HG02884 (cell line): ENCODE measurements around the gene CNTFR.

Experiments
- ATAC-seq: cut with Tn5 transposase; IDR thresholded peaks from one replicate; pipeline ENCODE4 v1.9.1; 2021; ENCODE audit warnings: mild to moderate bottlenecking, moderate library complexity; ENCODE audit not compliant: unreplicated experiment

CNTFR gene

GRCh38 chr9:34556949-34557348 is 32.6 kb downstream of the CNTFR start:
- ATAC-seq = no peak

- no peak for ATAC-seq
Measured at GRCh38 chr9:34555936-34556525, 33.5 kb downstream of the CNTFR start.

DNA sequence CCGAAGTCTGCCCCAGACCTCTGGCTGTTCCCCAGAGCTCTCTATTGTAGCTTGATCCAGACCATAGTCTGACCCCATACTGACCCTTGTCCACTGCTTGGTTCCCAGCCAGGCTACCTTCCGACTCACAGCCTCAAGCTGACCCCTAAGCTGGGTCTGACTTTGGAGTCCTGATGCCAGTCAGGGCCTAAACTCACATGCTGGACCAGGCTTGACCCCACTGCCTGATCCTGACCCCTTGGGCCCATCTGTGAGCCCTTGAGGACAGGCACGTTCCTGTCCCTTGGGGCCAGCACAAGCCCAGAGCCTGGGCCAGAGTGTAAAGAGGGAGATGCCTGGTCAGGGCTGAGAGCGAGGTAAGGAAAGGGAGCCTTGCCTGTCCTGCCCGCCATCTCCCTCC is 34.0 kb downstream of the CNTFR start:
- ATAC-seq = no peak

- ATAC-seq = no peak
Measured at GRCh38 chr9:34555002-34555348, 34.5 kb downstream of the CNTFR start.

GRCh38 chr9:34554211-34555001 is 35.1 kb downstream of the CNTFR start:
- no peak for ATAC-seq

DNA sequence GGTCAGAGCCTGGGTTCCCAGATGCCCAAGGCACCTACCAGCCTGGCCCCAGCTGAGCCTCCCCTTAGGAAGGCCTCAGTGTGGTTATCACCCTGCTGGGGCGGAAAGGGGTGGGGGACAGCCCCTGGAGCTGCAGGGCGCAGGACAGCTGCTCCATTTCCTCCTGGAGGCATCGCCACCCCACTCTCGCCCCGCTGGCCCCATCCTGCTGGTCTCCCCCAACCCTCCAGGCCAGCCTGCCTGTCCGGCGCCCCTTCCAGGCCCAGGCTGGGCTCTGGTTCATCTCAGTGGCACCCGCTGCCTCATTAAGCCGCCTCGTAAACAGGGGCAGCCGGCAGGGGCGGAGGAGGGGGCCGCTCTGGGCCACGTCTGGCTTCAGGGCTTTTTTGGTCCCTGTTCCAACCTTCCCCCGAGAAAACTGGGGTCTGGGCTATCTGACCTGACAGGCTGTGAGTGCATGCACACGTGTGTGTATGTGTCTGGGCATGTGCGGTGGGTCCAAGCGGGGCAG is 36.0 kb downstream of the CNTFR start:
- no peak for ATAC-seq

DNA sequence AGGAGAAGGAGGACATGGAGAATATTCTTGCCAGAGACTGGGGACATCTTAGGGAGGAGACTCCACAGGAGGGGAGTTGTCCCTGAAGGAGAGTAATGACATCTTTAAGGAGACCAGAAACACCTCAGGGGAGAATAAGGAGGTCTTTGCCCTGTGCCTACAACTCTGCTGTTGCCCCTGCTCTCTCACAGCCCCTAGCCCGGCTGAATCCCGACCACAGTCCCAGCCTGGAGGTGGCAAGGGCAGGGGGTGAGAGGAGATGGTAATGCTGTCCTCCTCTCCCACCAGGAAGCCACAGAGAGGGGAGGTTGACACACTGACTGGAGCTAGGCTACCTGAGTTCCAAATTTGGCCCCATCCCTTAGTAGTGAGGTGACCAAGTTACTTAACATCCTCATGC is 36.5 kb downstream of the CNTFR start:
- ATAC-seq = no peak

DNA sequence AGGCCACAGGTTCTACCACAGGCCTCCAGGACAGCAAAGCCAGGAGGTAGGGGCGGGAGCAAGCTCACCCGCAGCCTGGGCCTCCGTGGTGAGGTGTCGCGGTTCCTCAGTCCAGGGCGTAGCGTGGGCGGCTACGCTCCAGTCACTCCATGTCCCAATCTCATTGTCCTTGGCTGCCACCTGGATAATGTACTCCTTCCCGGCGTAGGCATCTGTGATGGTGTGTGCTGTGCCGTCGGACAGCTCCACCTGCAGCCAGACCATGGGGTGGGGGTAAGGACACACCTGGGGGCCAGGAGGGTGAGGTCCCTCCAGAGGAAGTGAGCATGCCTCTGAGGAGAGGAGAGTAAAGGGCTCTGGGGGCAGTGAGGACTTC is 36.9 kb downstream of the CNTFR start:
- ATAC-seq = no peak

DNA sequence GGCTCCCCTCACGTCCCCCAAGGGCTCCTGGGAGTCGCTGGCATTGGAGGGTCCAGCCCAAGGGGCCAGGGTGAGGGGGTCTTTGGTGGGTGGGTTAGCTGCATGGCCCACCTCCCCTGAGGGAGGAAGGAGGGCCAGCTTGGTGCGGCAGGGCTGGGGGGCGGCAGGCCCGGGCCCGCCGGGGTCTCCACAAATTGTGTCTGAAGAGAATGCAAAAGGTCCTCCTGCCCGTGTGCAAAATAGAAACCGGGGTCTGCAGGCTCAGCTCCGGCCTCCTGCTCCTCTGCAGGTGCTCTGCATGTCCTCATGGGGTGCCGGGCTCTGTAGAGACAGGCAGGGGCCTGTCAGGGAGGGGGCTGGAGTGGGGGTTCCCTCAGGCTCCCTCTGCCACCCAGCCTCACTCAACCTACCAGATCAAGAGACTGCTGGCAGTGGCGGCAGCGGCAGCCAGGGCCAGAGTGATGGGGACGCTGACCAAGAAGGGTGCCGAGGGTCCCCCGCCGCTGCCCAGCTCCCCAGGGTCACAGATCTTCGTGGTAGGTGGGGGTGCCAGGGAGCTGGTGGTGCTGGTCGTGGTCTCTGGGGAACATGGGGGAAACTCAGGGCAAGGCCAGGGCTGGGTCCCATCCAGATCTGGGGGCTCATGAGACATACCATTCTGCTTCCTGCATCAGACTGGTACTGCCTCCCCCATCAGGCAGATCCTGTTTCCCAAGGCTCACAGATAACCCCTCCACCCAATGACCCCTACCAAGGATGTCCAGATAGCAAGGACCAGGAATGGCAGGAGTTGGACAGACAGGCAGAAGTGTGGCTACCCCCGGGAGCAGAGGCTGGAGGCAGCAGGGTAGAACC is 37.5 kb downstream of the CNTFR start:
- no peak for ATAC-seq

- ATAC-seq = no peak
Measured at GRCh38 chr9:34550681-34551270, 38.7 kb downstream of the CNTFR start.

GRCh38 chr9:34550016-34550680 is 39.4 kb downstream of the CNTFR start:
- ATAC-seq = no peak

DNA sequence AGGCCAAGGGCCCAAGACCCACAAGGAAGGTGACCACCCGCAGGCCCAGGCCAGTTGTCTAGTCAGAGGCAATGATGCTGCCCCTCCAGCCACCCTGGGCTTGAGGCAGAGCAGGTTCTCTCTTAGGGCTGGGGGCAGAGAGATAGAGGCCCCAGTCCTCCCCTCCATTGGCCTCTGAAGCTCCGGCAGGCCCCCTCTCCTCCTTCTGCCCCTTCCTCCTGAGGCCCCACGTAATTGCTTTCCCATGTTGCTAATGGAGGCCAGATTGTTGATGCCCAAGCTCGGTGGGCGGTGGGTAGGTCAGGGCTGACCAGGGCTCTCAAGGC is 40.2 kb downstream of the CNTFR start:
- ATAC-seq = no peak

DNA sequence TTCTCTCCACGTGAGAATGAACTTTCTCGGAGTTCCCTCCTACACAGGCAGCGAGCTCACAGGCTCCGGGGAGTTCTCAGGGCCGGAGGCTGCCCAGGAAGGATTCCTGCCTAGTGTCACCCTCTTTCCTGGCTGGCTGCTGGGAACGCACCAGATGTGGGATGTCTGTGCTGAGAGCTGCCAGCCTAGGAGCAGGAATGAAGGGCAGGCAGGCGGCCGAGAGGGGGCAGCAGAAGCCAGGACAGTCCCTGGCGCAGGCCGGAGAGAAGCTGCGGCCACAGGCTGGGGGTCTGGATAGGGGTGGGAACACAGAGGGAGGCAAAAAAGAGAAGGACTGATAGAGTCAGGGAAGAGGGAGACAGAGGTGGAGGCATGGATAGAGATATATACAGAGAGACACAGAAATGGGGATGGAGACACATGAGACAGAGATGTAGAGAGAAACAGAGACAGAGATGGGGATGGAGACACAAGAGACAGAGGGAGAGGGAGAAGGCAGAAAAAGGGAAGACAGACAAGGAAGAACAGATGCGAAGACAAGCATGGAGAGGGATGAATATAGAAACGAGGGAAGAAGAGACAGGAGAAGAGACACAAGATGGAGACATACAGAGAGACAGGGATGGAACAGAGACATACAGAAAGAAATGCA is 41.4 kb downstream of the CNTFR start:
- ATAC-seq = no peak

DNA sequence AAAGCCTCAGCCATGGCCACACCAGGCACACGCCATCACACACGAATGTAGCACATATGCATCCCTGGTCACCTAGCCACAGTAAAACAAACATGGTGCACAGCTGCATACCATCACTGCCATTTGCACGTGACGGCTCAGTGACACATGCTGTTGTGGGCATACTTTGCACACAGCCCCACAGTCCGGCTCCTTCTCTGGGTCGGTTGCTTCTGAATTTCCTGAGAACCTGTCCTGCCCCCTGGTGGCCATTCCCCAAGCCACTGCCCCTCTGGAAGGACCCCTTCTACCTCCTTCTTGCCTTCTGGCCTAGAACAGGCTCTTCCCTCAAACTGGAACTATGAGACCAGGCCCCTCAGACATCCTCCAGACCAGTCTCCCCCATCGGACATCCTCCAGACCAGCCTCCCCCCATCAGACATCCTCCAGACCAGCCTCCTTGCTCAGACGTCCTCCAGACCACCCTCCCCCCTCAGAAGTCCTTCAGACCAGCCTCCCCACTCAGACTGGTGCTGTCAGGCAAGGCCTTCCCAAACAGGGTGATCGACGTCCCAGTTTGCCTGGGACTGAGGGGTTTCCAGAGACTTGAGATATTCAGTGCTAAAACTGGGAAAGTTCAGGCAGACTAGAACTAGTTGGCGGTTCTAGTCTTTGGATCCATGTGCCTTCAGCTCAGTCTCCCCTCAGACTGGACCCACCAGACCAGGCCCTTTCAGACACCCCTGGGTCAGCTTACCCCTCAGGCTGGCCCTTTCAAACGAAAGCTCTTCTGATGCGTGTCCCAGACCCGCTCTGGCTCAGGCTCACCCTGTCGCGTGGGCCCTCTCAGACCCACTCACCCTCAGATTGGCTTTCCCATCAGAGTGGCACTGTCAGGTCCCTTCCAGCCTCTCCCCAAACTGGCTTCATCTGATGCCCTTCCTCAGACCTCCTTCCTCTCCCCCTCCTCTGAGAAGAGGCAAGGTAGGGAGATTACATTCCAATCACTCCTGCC is 42.4 kb downstream of the CNTFR start:
- no peak for ATAC-seq

DNA sequence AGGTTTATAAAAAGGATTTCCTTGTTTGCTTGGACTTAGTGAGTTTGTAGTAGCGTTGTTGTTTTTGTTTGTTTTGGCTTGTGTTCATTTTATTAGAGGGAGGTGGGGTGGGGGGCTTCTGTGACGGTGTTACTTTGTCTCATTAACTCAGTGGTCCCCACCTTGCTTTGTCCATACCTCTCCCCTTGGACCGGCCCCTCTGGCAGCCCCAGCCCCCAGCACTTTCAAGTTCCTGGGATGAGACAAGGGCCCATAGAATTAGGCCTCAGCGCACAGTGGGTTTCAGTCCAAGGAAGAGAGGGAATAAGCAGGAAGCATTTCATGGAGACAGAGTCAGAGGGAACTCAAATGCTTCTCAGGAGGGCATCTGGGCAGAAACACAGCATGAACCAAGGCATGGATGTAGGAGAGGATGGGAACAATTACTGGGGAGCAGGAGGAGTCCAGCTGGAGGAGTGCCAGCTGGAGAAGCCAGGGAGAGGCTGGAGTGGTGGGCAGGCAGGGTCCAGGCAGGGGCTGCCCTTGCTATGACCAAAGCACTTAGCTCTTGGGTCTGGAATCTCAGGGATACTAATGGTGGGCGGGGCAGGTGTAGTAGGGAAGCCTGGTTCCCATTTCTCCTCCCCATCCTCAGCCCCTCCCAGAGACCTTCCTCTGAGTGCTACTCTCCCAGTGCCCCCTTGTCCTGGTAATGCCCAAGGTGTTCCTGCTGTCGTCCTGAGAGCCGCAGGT is 43.3 kb downstream of the CNTFR start:
- ATAC-seq = no peak

GRCh38 chr9:34545497-34545896 is 44.0 kb downstream of the CNTFR start:
- no peak for ATAC-seq

DNA sequence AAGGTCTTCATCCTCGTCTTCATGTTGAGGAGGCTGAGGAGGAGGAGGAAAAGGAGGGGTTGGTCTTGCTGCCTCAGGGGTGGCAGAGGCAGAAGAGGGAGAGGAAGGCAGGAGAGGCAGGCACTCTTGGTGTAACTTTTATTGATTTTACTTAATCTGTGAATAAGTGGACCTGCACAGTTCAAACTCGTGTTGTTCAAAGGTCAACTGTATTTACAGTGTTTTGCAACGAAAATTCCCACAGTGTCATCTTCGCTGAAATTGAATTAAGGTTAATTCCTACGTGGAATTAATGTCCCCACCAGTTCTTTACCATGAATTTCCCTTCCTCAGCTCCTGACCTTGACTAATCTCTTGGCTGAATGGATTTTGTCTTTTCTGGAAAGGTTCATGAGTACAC is 45.5 kb downstream of the CNTFR start:
- ATAC-seq = no peak

DNA sequence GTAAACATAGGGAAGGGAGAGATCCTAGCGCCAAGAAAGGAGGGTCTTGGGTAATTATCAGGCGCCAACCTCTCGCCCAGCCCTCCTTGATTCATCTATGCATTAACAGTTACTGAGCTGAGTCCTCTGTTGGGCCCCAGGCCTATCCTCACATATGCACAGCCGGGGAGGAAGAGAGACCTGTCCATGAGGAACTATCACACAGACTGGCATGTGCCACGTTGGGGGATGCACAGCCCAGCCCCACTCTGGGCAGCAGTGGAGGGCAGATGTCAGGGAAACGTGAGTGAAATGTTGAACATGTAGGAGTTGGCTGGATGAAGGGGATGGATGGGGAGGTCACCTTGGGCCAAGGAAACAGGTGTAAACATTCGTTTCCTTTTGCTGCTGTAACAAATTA is 48.0 kb downstream of the CNTFR start:
- no peak for ATAC-seq

DNA sequence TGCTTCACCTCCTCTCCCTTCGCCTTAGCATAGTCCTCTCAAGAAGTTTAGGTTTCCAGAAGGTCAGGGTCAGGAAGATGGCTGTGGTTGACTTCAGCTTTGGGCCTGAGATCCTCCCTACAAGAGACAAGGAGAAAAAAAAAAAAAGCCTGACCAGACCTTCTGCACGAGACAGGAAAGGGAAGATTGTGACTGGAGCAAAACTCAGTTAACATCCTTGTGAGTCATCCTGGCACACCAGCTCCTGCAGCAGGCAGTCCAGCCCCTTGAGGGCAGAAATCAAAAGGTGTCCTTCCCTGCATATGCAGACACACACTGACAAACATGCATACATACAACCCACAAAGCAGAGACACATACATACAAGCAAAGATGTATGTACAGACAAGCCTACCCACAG is 48.7 kb downstream of the CNTFR start:
- ATAC-seq = no peak
